Fibroblast of the aortic adventitia (primary cell): ENCODE measurements around the gene KLHL10. TPM values are rescaled to one million over a fixed set of nuclear protein-coding genes. Genes with fewer than 3 reads are reported as not detected.

Experiments
- DNase-seq: peaks from one replicate; pipeline ENCODE4 v3.0.0-alpha.2; 2010; ENCODE audit warnings: low read depth
- H3K4me3 ChIP-seq: 2 replicates; pipeline ENCODE4 v1.5.1; 2011; ENCODE audit warnings: low read depth, mild to moderate bottlenecking, control low read depth, low read length, moderate library complexity
- total RNA-seq: library from RNA; depleted of rRNA; stranded (reverse); fragments of >200 nt; gene quantifications from 2 replicates; pipeline ENCODE4 v1.2.3, GENCODE V29; 2012; ENCODE audit warnings: low replicate concordance
- TF ChIP-seq, protein P1 (sequence below): IDR thresholded peaks from 2 replicates; pipeline ENCODE4 v1.5.1; 2011; ENCODE audit warnings: mild to moderate bottlenecking, low read length, control low read depth, inconsistent platforms; ENCODE audit not compliant: insufficient read depth

The KLHL10 gene
- total RNA-seq, 1 donor, result 0.09 TPM

DNA sequence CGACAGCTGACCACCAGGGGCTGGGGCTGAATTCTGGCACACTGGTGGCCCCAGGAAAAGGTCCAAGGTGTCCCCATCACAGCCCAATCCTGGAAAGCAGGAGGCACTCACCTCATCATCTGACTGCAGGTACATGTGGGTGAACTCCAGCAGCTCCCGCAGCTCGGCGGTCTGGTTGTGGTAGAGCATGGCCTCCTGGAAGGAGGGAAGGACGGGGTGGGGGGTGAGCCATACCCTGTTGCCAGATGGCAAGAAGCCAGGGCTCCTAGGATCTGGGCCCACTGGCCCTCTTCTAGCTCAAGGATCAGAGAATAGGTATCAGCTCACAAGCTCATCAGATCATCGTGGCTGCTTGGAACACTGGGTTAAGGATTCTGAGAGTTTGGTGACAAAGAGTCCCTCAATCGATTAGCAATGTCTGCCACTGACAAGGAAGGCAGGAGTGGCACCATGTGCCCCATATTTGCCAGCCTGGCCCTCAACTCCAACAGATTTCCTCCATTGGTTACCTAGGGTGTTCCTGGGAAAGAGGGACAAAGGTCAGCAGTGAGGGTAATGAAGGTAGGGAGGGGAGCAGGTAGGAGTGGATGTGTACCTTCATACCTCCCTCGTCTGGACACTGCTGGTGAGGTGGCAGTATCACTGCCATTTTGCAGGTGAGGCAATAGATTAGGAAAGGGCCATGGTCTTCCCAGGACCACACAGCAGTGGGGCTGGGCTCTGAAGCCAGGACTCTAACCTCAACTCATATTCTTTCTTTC lies 30.8 kb upstream of the KLHL10 start:
- TF ChIP-seq, protein P1, sequence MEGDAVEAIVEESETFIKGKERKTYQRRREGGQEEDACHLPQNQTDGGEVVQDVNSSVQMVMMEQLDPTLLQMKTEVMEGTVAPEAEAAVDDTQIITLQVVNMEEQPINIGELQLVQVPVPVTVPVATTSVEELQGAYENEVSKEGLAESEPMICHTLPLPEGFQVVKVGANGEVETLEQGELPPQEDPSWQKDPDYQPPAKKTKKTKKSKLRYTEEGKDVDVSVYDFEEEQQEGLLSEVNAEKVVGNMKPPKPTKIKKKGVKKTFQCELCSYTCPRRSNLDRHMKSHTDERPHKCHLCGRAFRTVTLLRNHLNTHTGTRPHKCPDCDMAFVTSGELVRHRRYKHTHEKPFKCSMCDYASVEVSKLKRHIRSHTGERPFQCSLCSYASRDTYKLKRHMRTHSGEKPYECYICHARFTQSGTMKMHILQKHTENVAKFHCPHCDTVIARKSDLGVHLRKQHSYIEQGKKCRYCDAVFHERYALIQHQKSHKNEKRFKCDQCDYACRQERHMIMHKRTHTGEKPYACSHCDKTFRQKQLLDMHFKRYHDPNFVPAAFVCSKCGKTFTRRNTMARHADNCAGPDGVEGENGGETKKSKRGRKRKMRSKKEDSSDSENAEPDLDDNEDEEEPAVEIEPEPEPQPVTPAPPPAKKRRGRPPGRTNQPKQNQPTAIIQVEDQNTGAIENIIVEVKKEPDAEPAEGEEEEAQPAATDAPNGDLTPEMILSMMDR, result no peak
- DNase-seq, result no peak
- H3K4me3 ChIP-seq, result no peak overlapping the region

DNA sequence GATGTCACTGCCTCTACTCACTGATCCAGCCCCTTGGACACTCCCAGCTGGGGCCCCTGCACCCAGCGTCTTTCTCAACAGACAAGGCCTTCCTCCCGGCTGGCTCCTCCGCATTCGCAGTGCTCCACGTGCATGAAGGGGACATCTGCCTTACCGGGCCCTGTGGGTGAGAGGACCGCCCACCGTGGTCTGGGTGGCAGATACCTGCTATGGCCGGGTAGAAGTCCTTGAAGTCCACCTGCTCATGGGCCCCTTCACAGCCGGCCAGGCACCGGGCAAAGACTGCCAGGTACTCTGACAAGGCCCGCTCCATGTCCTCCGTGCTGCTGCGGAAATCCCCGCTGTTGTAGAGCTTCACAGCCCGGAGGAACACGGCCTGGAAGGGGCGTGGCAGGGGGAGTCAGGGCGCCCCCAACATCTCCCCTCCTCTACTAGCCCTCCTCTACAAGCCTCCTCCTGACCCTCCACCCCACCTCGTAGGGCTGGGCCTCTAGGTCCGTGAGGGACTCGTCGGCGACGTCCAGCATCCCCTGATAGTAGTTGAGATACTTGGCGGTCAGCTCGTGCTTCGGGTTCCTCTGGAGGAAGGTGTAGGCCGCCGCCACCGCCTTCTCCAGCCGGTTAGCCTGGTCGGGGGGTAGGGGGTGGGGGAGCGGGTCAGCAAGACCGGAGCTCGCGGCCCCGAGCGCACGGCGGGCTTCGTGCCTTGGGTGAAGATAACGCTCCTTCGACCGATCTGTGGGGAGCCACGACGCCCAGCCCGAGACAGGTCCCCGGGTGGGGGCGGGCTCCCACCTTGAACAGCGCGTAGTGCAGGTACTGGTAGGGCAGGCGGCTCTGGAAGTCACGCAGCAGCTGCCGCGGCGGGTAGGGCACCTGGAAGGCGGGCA lies 26.7 kb upstream of the KLHL10 start:
- peak overlapping the region; percentile 83 for H3K4me3 ChIP-seq
- TF ChIP-seq, protein P1, result no peak
- no peak for DNase-seq

DNA sequence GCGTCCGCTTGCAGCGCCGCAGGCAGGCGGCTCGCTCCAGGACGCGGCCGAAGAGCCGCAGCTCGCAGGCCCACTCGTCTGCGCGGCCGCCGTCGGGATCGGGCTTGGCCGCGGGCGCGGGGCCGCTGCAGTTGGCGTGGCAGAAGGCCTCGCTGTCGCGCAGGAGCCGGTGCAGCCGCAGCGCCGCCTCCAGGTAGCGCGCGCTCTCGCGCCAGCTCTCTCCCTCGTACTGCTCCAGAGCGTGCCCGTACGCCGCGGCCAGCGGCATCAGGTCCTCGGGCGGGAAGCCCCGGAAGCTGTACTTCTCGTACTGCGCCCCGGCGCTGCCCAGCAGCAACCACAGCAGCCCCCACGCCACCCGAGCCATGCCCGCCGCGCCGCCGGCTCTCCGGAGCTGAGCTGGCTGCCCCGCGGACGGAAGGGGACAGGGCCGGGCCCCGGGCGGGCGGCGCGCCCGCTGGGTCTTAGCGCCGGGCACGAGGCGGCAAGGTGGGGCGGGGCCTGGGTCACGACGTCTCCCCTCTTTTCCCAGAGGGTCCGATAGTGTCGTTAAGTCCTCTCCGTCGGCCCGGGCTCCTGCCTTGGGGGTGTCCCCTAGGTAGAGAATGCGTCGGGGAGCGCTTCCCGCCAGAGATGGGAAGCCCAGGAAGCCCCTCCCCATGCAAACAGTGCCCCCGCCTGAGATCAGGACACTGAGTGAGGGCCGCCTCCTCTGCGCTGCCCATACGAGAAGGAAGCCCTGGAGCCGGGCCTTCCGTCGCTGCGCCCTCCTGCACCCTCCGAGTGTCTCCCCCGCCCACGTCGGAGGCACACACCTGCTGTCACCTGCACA lies 25.9 kb upstream of the KLHL10 start, which contains the start of gene P3H4:
TSS of gene P3H4 (minus strand) at position 401 of the 832 bp plus-strand sequence. CDS start at position 367, 34 bp downstream.
- DNase-seq, result peak; percentile 74
- TF ChIP-seq, protein P1, result peak; percentile 73
- peak within 1 kb of the TSS; percentile 83 for H3K4me3 ChIP-seq

DNA sequence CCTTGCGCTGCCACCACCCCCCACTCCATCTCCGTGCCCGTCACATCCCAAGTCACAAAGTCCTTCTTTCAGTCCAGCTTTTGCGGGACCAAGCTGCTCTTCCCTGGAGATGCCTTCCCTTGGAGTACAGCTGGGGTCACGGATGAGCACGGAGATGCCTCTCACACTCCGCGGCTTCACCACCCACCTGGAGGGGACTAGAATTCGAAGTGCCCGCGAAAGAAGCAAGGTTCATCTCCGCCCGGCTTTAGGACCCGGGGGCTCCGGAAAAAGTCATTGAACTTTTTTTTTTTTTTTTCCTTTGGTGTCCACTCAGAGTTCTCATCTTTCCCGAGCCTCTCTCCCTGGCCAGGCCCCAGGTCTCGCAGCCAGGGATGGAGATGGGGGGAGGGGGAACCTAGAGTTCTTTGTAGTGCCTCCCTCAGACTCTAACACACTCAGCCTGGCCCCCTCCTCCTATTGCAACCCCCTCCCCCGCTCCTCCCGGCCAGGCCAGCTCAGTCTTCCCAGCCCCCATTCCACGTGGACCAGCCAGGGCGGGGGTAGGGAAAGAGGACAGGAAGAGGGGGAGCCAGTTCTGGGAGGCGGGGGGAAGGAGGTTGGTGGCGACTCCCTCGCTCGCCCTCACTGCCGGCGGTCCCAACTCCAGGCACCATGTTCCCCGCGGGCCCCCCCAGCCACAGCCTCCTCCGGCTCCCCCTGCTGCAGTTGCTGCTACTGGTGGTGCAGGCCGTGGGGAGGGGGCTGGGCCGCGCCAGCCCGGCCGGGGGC lies 25.1 kb upstream of the KLHL10 start, which contains the start of gene FKBP10:
TSS of gene FKBP10 (plus strand) at position 624 of the 771 bp plus-strand sequence. CDS start at position 655, 31 bp downstream.
- DNase-seq, result peak; percentile 87
- TF ChIP-seq, protein P1, result no peak
- H3K4me3 ChIP-seq, result peak within 1 kb of the TSS; percentile 83

DNA sequence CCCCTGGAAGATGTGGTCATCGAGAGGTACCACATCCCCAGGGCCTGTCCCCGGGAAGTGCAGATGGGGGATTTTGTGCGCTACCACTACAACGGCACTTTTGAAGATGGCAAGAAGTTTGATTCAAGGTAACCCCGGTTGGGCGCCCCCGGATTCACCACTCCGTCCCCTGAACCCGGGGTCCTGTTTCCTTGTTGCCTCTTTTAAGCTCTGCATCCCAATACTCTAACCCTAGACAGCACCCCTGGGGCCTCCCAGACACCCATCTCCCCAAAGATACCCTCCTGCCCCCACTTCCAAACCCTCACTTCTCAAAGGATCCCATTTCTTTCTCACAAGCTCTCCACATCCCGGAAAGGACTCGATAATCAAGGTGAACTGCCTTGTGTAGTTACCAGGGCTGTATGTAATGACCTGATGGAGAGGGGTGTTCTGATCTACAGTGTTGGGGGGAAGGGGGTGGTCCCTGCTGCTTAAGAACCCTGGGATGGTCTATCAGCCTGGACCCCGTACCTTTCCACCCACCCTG lies 24.4 kb upstream of the KLHL10 start:
- peak overlapping the region; percentile 83 for H3K4me3 ChIP-seq
- no peak for DNase-seq
- TF ChIP-seq, protein P1, result no peak
